Lower leg skin (tissue), 4 donors: Measurements from ENCODE around the gene HDAC9. TPM values are rescaled to one million over a fixed set of nuclear protein-coding genes. Genes with fewer than 3 reads are reported as not detected.
A peak's percentile ranks its signal among the peaks of the same experiment; 100 is the strongest.

ENCODE experiments used
- DNase-seq, 2 donors: peaks; one replicate each; pipeline ENCODE4 v3.0.0-alpha.2; 2019; ENCODE audit warnings: low spot score in 2 of 2
- H3K4me3 ChIP-seq: fragments of 200-600 bp; sonication (generic); 2 replicates; pipeline ENCODE4 v1.5.1; 2017; ENCODE audit warnings: mild to moderate bottlenecking, low read depth; ENCODE audit not compliant: poor library complexity, severe bottlenecking
- POLR2A ChIP-seq, 2 donors: fragments of 450-650 bp; IDR thresholded peaks; one replicate each; pipeline ENCODE4 v1.6.1; 2016 to 2017; ENCODE audit warnings: antibody characterized with exemption in 2 of 2, mild to moderate bottlenecking in 1 of 2, moderate library complexity in 1 of 2
- WGBS, 2 donors: methylation state at CpG; one replicate each; pipeline ENCODE4 v1.1.5; 2018; 5-methylcytosine and 5-hydroxymethylcytosine counted together
- intact Hi-C: fragments of 100-400 bp; cut with DNase I; formaldehyde crosslinking; loops from one replicate; pipeline ENCODE4 v1.15.0; 2023; ENCODE audit warnings: low total_unique reads
- total RNA-seq, 4 donors: library from RNA; depleted of rRNA; stranded (reverse); fragments of >200 nt; gene quantifications; one replicate each; pipeline ENCODE4 v1.1.0, GENCODE V29; 2016
- TF ChIP-seq, protein P1 (sequence below), 3 donors: fragments of 450-650 bp; IDR thresholded peaks; one replicate each; pipeline ENCODE4 v1.5.1; 2016; ENCODE audit warnings: antibody characterized with exemption in 3 of 3, mild to moderate bottlenecking in 3 of 3, moderate library complexity in 2 of 3

The HDAC9 gene
- total RNA-seq, 4 donors from 2014 or later, result 3.1 to 5.5 (median 4.7) TPM

DNA sequence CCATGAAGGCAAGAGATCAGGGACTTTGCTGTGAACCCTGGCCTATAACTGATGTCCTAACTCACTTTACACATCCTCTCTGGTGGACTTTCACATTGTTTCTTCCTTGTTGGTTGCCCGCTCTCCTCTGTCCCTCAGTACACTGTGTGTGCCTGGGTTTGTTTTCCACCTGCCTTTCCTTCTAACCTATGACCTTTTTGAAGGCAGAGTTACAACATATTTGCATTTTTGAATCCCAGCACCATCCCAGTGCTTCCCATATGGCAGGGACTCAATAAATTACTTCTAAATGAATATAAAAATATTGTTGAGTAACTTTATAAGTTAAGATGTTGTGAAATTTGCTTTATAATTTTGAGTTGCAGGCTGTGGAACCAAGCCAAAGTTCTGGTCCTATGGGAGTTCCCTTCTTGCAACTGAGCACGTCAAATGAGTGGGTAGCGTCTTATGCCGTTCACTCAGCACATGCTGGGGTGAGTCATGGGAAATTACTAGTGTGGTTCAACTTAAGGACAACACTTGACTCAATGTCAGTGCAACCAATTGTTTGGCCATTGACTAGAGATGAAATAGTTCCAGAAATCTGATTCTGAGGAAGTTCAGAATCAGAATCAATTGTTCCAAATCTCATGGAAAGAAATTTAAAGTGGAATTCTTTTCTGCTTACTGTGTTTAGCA is 370.9 kb downstream of the HDAC9 start:
- DNase-seq, result peak; percentile 91 to 92
- 29 to 34% methylated on average over 4 of the region's 4 CpGs for WGBS, 2 donors
- intact Hi-C loops, result no loop called here
- TF ChIP-seq, protein P1, sequence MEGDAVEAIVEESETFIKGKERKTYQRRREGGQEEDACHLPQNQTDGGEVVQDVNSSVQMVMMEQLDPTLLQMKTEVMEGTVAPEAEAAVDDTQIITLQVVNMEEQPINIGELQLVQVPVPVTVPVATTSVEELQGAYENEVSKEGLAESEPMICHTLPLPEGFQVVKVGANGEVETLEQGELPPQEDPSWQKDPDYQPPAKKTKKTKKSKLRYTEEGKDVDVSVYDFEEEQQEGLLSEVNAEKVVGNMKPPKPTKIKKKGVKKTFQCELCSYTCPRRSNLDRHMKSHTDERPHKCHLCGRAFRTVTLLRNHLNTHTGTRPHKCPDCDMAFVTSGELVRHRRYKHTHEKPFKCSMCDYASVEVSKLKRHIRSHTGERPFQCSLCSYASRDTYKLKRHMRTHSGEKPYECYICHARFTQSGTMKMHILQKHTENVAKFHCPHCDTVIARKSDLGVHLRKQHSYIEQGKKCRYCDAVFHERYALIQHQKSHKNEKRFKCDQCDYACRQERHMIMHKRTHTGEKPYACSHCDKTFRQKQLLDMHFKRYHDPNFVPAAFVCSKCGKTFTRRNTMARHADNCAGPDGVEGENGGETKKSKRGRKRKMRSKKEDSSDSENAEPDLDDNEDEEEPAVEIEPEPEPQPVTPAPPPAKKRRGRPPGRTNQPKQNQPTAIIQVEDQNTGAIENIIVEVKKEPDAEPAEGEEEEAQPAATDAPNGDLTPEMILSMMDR (IDR thresholded peaks at IDR 0.05), result no peak
- TF ChIP-seq POLR2A (IDR thresholded peaks at IDR 0.05), result no peak
- H3K4me3 ChIP-seq, result no peak overlapping the region

- TF ChIP-seq, protein P1 (IDR thresholded peaks at IDR 0.05), result no peak
- TF ChIP-seq POLR2A (IDR thresholded peaks at IDR 0.05), result no peak
- 89% methylated on average over 2 of the region's 2 CpGs for WGBS, 2 donors
- no peak for DNase-seq
- no peak overlapping the region for H3K4me3 ChIP-seq
- intact Hi-C loops, result no loop called here
These were observed 376.8 kb downstream of the HDAC9 start for GRCh38 chr7:18872344-18872743.

DNA sequence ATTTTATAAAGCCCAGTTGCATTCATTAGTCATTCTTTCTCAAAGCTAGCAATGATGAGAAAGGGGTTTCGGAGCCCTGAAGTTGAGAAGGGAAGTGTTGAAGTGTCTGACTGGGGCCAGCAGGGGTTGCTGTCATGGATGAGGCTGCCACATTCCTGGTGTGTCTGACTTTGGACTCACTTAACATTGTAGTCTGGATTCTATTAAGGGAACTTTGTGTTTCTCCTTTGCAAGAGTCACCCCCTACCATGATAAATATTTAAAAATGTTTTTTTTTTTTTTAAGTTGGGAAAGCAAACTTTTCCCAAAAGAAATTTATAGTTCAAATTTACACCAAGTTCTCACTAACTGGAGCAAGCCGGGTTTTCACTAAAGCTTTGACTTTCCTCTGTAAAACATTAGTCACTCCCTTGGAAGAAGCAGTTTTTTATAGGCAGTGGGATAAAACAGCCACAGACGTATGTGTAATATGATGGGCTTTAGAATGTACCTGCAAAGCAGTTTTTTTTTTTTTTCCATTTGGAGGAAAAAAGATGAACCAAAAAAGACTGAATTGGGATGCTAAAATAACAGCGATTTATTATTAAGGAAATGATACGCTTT is 378.3 kb downstream of the HDAC9 start:
- DNase-seq, result peak in 1 of 2 donors; percentile 84
- WGBS, 2 donors, result 66 to 72% methylated on average over 5 of the region's 5 CpGs
- TF ChIP-seq, protein P1 (IDR thresholded peaks at IDR 0.05), result no peak
- no peak for TF ChIP-seq POLR2A (IDR thresholded peaks at IDR 0.05)
- H3K4me3 ChIP-seq, result no peak overlapping the region
- intact Hi-C loops, result no loop called here

GRCh38 chr7:18874880-18875279 is 379.3 kb downstream of the HDAC9 start:
- 48 to 55% methylated on average over 1 of the region's 1 CpG for WGBS, 2 donors
- TF ChIP-seq, protein P1 (IDR thresholded peaks at IDR 0.05), result no peak
- TF ChIP-seq POLR2A (IDR thresholded peaks at IDR 0.05), result no peak
- intact Hi-C loops, result no loop called here
- peak in 1 of 2 donors; percentile 28 for DNase-seq
- no peak overlapping the region for H3K4me3 ChIP-seq

DNA sequence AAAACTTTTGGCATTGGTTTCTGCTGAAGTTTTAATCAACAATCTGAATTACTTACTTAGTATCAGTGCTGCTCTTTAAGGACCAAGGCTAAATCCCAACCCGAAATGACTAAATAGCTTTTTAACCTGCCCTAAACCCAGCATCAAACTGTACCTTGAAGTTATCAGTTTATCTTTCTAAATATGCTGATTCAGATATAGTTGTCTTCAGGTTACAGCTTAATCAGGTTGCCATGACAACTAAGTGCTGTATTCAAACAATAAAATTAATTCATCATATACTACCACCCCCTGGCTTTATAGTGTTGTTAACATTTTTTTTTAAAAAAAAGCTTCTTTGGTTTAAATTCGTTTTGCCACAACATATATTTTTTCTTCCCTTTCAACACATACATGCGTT is 382.3 kb downstream of the HDAC9 start:
- no peak overlapping the region for H3K4me3 ChIP-seq
- no peak for DNase-seq
- TF ChIP-seq, protein P1 (IDR thresholded peaks at IDR 0.05), result no peak
- no peak for TF ChIP-seq POLR2A (IDR thresholded peaks at IDR 0.05)
- 56 to 66% methylated on average over 3 of the region's 3 CpGs for WGBS, 2 donors
- intact Hi-C loops, result no loop called here
